C4-2B (cell line): ENCODE results near the gene NUDT22.

Experiments used
- H3K27ac ChIP-seq: fragments of 450-650 bp; 2 replicates; pipeline ENCODE4 v1.5.1; 2017
- CTCF ChIP-seq: fragments of 450-650 bp; conservative IDR thresholded peaks from 2 replicates; pipeline ENCODE4 v1.5.1; 2017; ENCODE audit warnings: mild to moderate bottlenecking
- ZFX ChIP-seq: fragments of 450-650 bp; IDR thresholded peaks from 2 replicates; pipeline ENCODE4 v1.6.1; 2017

Gene NUDT22

GRCh38 chr11:64275841-64276240 is 49.8 kb downstream of the NUDT22 start:
- no peak overlapping the region for H3K27ac ChIP-seq
- TF ChIP-seq ZFX (no peak), CTCF (no peak)

- H3K27ac ChIP-seq = no peak overlapping the region
- TF ChIP-seq CTCF (no peak), ZFX (no peak)
These were observed 50.8 kb downstream of the NUDT22 start for GRCh38 chr11:64276653-64277431.

- no peak overlapping the region for H3K27ac ChIP-seq
- TF ChIP-seq CTCF = no peak
- TF ChIP-seq ZFX = no peak
These were observed 52.6 kb downstream of the NUDT22 start for GRCh38 chr11:64278576-64279190.
